22Rv1 (cell line): ENCODE measurements around the gene HRH2.

Experiments
- CTCF ChIP-seq: fragments of 450-650 bp; IDR thresholded peaks from 2 replicates; pipeline ENCODE4 v1.5.1; 2017; ENCODE audit warnings: mild to moderate bottlenecking
- ZFX ChIP-seq: fragments of 450-650 bp; IDR thresholded peaks from 2 replicates; pipeline ENCODE4 v1.6.1; 2017; ENCODE audit warnings: antibody characterized with exemption, borderline replicate concordance

GRCh38 chr5:175638305-175638704 is 19.6 kb upstream of the HRH2 start:
- no peak for TF ChIP-seq CTCF
- no peak for TF ChIP-seq ZFX
